Tibial nerve (tissue), 3 donors: ENCODE data around the gene DCXR.

Source experiments
- CTCF ChIP-seq, 5 experiments: fragments of 200-600 bp in 3 of 5; fragments of 450-650 bp in 2 of 5; sonication (generic) in 3 of 5; IDR thresholded peaks; one replicate each; pipeline ENCODE4 v1.5.1; 2016 to 2019; ENCODE audit warnings: antibody characterized with exemption in 5 of 5, mild to moderate bottlenecking in 3 of 5, moderate library complexity in 2 of 5
- POLR2A ChIP-seq, 2 donors: fragments of 450-650 bp; IDR thresholded peaks; one replicate each; pipeline ENCODE4 v1.6.1; 2017; ENCODE audit warnings: antibody characterized with exemption in 2 of 2, mild to moderate bottlenecking in 2 of 2, moderate library complexity in 2 of 2

GRCh38 chr17:82018152-82018988, 19.1 kb downstream of the DCXR start:
- no peak for TF ChIP-seq POLR2A (IDR thresholded peaks at IDR 0.05)
- no peak for TF ChIP-seq CTCF (IDR thresholded peaks at IDR 0.05)
